ENCODE data around the gene PCDH9. TPM values are rescaled to one million over a fixed set of nuclear protein-coding genes. Genes with fewer than 3 reads are reported as not detected.

The PCDH9 gene
- total RNA-seq, 1 donor from 2014 or later = 0.75 TPM

GRCh38 chr13:67069117-67069767 lies 160.9 kb downstream of the PCDH9 start:
- DNase-seq (ENCODE audit: low read depth) = no peak
- Histone ChIP-seq H3K36me3 (ENCODE audit: control insufficient read depth, insufficient read depth, low read length) (no peaks in the 10 kb centered on the region), H3K27me3 (ENCODE audit: control insufficient read depth, insufficient read depth, low read length) (no peaks in the 10 kb centered on the region), H3K4me3 (ENCODE audit: low read depth, low read length) (no peak overlapping the region)
- TF ChIP-seq, protein P1, sequence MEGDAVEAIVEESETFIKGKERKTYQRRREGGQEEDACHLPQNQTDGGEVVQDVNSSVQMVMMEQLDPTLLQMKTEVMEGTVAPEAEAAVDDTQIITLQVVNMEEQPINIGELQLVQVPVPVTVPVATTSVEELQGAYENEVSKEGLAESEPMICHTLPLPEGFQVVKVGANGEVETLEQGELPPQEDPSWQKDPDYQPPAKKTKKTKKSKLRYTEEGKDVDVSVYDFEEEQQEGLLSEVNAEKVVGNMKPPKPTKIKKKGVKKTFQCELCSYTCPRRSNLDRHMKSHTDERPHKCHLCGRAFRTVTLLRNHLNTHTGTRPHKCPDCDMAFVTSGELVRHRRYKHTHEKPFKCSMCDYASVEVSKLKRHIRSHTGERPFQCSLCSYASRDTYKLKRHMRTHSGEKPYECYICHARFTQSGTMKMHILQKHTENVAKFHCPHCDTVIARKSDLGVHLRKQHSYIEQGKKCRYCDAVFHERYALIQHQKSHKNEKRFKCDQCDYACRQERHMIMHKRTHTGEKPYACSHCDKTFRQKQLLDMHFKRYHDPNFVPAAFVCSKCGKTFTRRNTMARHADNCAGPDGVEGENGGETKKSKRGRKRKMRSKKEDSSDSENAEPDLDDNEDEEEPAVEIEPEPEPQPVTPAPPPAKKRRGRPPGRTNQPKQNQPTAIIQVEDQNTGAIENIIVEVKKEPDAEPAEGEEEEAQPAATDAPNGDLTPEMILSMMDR (IDR thresholded peaks at IDR 0.05; ENCODE audit: insufficient read depth, low read length, poor library complexity, severe bottlenecking) = no peak

DNA sequence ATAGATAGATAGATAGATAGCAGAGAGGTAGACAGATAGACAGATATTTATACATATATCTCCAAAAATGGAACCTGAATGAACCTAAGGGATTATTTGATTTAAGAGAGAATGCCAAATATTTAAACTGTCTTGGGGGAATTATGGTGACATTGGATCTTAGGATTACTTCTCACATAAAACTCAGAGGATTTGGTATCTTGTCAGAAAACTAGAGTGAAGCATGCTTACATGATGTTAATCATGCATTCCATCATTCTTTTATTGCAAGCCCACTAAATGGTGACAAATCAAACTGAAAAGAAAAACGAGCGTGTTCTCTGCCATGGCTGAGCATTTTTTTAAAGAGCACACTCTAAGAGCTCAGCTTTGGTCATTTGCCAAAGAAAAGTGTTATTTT lies 165.2 kb downstream of the PCDH9 start:
- Histone ChIP-seq H3K4me3 (ENCODE audit: low read depth, low read length) (no peak overlapping the region), H3K36me3 (ENCODE audit: control insufficient read depth, insufficient read depth, low read length) (no peaks in the 10 kb centered on the region), H3K27me3 (ENCODE audit: control insufficient read depth, insufficient read depth, low read length) (no peaks in the 10 kb centered on the region)
- DNase-seq (ENCODE audit: low read depth) = no peak
- TF ChIP-seq, protein P1 (IDR thresholded peaks at IDR 0.05; ENCODE audit: insufficient read depth, low read length, poor library complexity, severe bottlenecking) = no peak

- Histone ChIP-seq H3K27me3 (ENCODE audit: control insufficient read depth, insufficient read depth, low read length) (no peaks in the 10 kb centered on the region), H3K4me3 (ENCODE audit: low read depth, low read length) (no peak overlapping the region), H3K36me3 (ENCODE audit: control insufficient read depth, insufficient read depth, low read length) (no peaks in the 10 kb centered on the region)
- DNase-seq (ENCODE audit: low read depth) = no peak
- TF ChIP-seq, protein P1 (IDR thresholded peaks at IDR 0.05; ENCODE audit: insufficient read depth, low read length, poor library complexity, severe bottlenecking) = no peak
Measured at GRCh38 chr13:67063036-67063435, 167.1 kb downstream of the PCDH9 start.

DNA sequence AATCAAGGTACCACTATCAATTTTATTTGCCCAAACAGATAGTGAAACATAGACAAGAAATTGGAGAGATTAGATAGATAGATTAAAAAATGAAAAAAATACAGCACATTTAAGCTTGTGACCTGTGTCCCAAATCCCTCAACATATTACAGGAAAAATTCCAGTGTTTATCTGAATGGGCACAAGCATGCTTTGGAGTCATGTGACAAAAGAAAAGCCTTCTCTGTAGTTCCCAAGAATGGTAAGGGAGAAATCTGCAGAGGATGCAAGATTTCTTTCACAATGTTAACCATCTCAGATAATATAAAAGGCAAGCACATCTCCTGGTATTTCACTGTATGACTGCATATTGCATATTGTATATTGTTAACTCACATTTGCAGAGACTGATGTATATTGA lies 168.0 kb downstream of the PCDH9 start:
- Histone ChIP-seq H3K4me3 (ENCODE audit: low read depth, low read length) (no peak overlapping the region), H3K36me3 (ENCODE audit: control insufficient read depth, insufficient read depth, low read length) (no peaks in the 10 kb centered on the region), H3K27me3 (ENCODE audit: control insufficient read depth, insufficient read depth, low read length) (no peaks in the 10 kb centered on the region)
- no peak for DNase-seq (ENCODE audit: low read depth)
- TF ChIP-seq, protein P1 (IDR thresholded peaks at IDR 0.05; ENCODE audit: insufficient read depth, low read length, poor library complexity, severe bottlenecking) = no peak

DNA sequence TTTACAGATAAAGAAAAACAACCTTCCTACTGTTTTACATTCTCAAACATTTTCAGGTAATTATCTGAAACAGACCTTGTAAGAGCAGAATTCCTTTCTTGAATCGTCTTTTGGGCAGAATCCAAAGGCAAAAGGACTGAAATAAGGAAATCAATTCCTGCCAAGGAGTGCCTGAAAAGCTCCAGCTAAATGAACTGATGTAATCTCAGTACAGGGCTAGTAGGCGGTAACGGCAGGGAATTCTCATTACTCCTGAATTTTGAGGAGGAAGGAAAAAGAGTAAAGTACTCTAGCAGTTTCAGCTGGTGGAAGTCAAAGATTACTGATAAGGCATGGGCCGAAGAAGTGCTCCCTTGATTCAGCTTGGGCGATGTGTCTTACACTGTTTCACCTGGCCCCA lies 168.4 kb downstream of the PCDH9 start:
- no peak for DNase-seq (ENCODE audit: low read depth)
- Histone ChIP-seq H3K4me3 (ENCODE audit: low read depth, low read length) (no peak overlapping the region), H3K36me3 (ENCODE audit: control insufficient read depth, insufficient read depth, low read length) (no peaks in the 10 kb centered on the region), H3K27me3 (ENCODE audit: control insufficient read depth, insufficient read depth, low read length) (no peaks in the 10 kb centered on the region)
- TF ChIP-seq, protein P1 (IDR thresholded peaks at IDR 0.05; ENCODE audit: insufficient read depth, low read length, poor library complexity, severe bottlenecking) = no peak

Measured in kidney epithelial cell (primary cell).